A673 (cell line): ENCODE measurements around the gene DUSP18.

Experiments
- CTCF ChIP-seq: fragments of 300-800, 200-600 bp; sonication (generic); conservative IDR thresholded peaks from 2 replicates; pipeline ENCODE4 v1.5.1; 2017; ENCODE audit warnings: low read depth, mild to moderate bottlenecking, antibody characterized with exemption, low read length, moderate library complexity, mixed read lengths
- EZH2 ChIP-seq: fragments of 200-600 bp; sonication (generic); IDR thresholded peaks from 2 replicates; pipeline ENCODE4 v1.6.1; 2017; ENCODE audit warnings: borderline replicate concordance, low read depth, mild to moderate bottlenecking, mixed read lengths, antibody characterized with exemption, low read length; ENCODE audit not compliant: poor library complexity, severe bottlenecking

- TF ChIP-seq CTCF, result no peak
- TF ChIP-seq EZH2, result no peak
These were observed 27.7 kb upstream of the DUSP18 start for GRCh38 chr22:30695351-30695851.
